UCSD-AML1 (cell line): Measurements from ENCODE around the gene GDNF.
"Not testable (repeated sequence)": the region's sequence is repeated elsewhere in the genome, so short reads cannot be mapped to it uniquely, and the experiment has no call there.

Source experiments
- DNase-seq: peaks from one replicate; lab custom pipeline; 2025; ENCODE audit not compliant: unreplicated experiment; lab: John Stamatoyannopoulos, UW

The GDNF gene

GRCh38 chr5:37839407-37840052 lies at the start of gene GDNF:
Gene GDNF, minus strand, starts transcription at chr5:37840041. Its CDS starts 5,245 bp downstream, at chr5:37834796.
- no peak for DNase-seq

GRCh38 chr5:37888476-37888875 lies 48.6 kb upstream of the GDNF start:
- DNase-seq: no peak

- DNase-seq: no peak
Measured at GRCh38 chr5:37886242-37886905, 46.5 kb upstream of the GDNF start.

- DNase-seq: no peak
Measured at GRCh38 chr5:37882636-37883035, 42.8 kb upstream of the GDNF start.

GRCh38 chr5:37881359-37881758 lies 41.5 kb upstream of the GDNF start:
- no peak for DNase-seq

- DNase-seq: no peak
Measured at GRCh38 chr5:37876943-37877342, 37.1 kb upstream of the GDNF start.

- no peak for DNase-seq
Measured at GRCh38 chr5:37876245-37876644, 36.4 kb upstream of the GDNF start.

- no peak for DNase-seq
Measured at GRCh38 chr5:37875051-37875787, 35.4 kb upstream of the GDNF start.

GRCh38 chr5:37873988-37874387 lies 34.1 kb upstream of the GDNF start:
- no peak for DNase-seq

- DNase-seq: no peak
Measured at GRCh38 chr5:37871023-37871815, 31.4 kb upstream of the GDNF start.

GRCh38 chr5:37869216-37869615 lies 29.4 kb upstream of the GDNF start:
- DNase-seq: no peak

GRCh38 chr5:37867654-37868053 lies 27.8 kb upstream of the GDNF start:
- DNase-seq: no peak

GRCh38 chr5:37862907-37863306 lies 23.1 kb upstream of the GDNF start:
- not testable (repeated sequence) for DNase-seq

GRCh38 chr5:37860206-37860605 lies 20.4 kb upstream of the GDNF start:
- DNase-seq: no peak

GRCh38 chr5:37859805-37860204 lies 20.0 kb upstream of the GDNF start:
- no peak for DNase-seq

- DNase-seq: no peak
Measured at GRCh38 chr5:37858250-37858649, 18.4 kb upstream of the GDNF start.

- DNase-seq: no peak
Measured at GRCh38 chr5:37857696-37858095, 17.9 kb upstream of the GDNF start.

- no peak for DNase-seq
Measured at GRCh38 chr5:37855438-37855837, 15.6 kb upstream of the GDNF start.

- DNase-seq: no peak
Measured at GRCh38 chr5:37851305-37851704, 11.5 kb upstream of the GDNF start.

GRCh38 chr5:37850226-37850865 lies 10.5 kb upstream of the GDNF start:
- DNase-seq: no peak

- no peak for DNase-seq
Measured at GRCh38 chr5:37849641-37850040, 9.8 kb upstream of the GDNF start.
